HG03097 (cell line): ENCODE results near the gene MEF2C.

Experiments
- ATAC-seq: cut with Tn5 transposase; IDR thresholded peaks from one replicate; pipeline ENCODE4 v1.9.1; 2021; ENCODE audit not compliant: unreplicated experiment, low FRiP score

The MEF2C gene

DNA sequence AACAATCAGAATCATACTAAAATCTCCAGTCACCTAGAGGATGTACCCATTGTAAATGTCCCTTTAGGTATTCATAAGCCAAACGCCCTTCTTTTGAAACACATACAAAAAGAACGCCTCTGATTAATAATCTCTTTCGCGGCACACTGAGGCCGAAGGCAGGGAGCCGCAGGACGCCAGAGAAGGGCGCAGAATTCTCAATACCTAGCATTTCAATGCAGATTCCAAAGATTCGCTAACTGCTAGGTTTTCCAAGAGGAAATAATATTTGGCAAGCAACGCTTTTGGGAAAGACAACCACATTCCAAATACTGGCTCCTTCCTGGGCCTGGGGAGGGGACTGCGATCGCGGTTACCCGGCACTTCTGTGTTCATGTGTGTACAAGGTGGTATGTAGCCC is 203.3 kb downstream of the MEF2C start:
- ATAC-seq: no peak

DNA sequence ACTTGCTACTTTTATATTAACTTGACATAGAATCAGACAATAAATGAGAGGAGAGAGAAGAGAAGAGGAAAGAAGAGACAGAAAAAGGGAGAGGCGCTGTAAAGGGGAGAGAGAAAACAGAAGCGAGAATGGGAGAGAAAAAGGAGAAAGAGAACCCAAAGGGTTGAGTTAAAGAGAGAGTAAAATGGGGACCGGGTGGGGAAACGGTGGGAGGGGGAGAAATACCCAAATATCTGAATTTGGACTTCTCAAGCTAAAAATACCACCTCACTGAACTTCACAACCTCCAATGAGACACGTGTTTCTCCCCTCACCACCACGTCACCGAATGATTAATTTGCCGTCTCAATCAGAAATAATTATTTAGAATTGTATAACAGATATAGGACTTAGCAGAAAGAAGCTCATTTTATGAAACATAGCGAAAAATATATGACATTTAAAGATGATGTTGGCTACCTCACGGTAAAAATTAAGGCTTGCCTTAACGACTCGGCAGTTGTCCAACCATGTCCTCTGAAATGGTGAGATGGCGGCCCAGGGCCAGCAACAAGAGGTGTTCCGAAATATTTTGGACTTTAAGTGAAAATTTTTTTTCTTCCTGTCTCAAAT is 204.1 kb downstream of the MEF2C start:
- ATAC-seq: no peak

DNA sequence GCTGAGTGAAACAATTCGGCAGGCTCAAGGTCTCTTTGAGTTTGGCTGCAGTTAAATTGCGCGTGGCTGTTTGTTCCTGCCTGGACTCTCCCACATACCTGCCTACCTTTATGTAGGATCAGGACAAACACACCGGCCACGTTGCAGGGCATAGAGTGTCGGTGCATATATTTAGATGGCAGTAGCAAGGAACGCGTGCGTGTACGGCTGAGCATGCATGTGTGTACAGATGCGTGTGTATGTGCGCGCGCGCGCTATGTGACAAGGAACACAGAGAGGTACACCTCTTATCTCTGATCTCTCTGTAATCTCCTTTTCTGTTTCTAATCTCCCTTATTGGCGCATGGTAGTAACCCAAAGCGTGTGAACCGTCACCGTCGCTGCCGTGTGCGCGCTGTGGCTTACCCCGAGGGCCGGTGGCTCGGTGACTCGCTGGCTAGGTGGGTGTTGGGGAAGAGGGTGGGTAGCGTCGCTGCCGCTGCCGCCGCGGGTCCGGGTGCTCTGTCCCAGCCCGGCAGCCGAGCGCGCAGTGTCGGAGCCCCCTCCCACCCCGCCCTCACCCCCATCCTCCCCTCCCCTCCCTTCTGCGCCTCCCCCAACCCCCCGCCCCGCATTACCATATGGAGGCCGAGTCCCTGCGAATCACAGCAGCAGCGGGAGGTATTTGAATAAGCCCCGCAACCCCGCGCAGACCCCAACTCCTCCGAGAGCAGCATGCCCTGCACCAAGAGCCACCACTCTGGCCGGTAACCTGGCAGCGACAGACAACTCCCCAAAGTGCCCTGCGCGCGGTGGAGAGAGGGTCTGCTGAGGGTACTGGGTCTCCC is 204.8 kb downstream of the MEF2C start:
- ATAC-seq: no peak

DNA sequence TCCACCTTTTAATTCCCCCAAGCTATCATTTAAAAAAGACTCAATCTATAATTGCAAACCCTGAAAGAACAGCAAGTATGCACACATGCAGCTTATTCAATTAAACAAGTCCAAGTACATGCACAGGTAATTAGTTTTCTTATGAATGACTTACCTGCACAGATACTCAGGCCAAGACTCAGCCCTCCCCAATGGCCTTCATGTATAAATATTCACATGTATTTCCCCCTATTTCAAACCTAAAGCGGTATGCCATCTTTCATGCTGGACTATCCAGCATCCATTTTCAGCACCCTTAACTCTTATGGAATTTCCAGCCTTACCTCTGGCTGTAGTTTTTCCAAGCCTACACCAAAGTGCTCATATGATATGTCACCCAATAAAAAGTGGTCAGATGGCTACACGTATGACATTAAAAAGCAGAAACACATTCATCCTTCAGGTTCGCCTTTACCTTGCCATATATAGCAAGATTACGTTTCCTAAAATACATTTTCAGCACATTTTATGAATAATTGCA is 205.5 kb downstream of the MEF2C start:
- no peak for ATAC-seq

DNA sequence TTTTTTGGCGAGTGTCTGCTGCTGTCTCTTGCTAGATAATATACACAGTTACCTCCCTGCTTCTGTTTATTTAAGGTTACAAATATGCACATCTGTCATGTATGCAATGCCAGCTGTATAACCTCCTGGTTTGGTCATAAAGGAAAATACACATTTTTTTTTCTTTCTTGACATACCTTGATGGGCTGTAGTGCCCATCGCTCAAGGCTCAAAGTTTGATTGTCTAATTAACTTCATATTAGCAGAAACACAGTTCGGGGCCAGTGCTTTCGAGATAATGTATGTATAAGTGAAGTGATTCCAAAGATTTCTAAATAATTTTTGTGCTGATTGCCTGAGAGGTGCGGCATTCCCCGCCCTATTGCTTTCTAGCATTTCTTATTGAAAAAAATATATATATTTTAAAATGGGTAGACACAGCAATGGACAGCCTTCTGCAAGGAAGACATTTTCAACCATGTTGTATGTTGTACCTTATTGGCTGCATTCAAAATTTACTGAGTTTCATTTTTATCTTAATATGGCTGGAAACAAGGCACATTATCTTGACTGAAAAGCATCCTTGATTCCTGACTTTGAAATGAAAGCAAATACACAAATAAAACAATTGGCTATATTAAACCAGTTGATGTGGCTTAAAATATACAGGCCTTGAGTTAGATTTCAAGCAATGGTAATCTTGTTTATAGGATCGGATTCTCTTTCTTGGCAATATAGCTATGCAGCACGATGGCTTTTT is 206.2 kb downstream of the MEF2C start:
- ATAC-seq: no peak

DNA sequence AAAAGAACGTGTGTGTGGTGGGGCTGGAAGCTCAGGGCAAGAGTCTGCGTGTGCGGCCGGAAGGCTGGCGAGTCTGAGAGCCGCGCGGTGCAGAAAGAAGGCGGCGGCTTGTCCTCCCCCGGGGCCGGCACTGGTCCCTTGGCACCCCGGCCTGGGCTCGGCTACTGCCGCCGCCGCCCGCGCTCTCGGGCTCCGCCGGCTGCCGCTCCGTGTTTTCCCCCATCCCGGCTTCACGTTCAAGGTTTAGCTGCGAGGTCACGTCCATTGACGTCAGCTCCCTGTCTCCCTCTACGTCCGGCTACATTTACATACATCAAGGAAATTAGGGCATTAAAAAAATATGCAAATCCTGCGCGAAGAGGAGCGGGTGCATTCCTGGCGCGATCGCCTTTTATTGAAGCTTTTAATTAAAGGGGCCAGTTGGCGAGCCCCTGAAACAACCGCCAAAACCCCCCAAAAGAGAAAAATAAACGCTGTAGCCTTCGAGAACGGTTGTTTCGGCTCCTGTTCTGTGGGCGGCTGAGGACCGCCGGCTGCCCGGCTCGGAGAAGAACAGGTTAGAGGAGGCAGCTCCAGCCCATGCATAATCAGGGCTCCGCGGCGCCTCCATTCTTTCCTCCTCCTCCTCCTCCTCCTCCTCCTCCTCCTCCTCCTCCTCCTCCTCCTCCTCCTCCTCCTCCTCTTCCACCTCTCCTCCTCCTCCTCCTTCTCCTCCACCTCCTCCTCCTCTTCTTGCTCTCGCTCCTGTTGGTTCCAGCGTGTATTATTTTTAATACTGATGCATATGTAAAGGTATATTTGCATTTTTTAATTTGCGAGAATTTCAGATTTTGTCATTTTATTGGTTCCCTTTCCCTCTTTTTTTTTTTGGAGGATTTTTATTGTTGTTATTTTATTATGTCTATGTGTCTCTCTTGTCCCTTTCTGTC is 207.0 kb downstream of the MEF2C start:
- ATAC-seq: peak; percentile 34

- ATAC-seq: peak; percentile 13
These were observed 207.7 kb downstream of the MEF2C start for GRCh38 chr5:88675168-88675707.

DNA sequence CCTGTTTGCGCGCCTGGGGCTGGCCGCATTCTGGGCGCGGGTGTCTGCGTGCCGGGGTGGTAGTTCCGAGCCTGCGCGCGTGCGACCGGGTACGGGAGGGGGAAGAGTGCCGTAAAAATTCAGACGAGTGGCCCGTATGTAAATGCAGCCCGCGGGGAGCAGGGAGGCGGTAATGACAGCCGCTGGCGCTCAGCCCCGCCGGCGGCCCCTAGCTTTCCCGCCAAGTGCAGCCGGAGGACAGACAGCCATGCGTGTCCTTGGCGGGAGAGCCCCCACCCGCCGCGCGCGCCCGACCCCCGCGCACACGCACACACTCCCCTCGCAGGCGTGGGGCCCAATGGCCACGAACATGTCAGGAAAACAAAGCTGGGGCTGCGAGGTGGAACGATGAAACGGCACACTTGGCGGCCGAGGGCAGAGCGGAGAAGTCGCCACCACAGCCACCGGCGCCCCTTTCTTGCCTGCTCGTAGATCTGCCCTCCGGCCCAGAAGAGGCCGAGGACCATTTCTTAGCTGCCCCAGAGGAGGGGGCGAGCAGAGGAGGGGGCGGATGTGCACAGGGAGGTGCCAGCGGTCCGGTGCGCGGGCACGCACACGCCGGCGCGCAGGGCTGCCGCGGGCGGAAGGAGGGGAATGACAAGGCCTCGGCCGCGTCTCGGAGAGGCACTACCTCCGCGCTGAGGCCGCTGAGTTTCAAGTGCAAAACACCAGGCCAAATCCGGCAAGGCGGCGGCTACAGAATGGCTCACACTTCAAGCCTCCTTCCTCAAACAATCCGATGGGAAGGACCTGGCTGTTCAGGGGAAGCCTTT is 208.4 kb downstream of the MEF2C start:
- ATAC-seq: peak; percentile 66

GRCh38 chr5:88673253-88674105 is 209.5 kb downstream of the MEF2C start:
- ATAC-seq: no peak

DNA sequence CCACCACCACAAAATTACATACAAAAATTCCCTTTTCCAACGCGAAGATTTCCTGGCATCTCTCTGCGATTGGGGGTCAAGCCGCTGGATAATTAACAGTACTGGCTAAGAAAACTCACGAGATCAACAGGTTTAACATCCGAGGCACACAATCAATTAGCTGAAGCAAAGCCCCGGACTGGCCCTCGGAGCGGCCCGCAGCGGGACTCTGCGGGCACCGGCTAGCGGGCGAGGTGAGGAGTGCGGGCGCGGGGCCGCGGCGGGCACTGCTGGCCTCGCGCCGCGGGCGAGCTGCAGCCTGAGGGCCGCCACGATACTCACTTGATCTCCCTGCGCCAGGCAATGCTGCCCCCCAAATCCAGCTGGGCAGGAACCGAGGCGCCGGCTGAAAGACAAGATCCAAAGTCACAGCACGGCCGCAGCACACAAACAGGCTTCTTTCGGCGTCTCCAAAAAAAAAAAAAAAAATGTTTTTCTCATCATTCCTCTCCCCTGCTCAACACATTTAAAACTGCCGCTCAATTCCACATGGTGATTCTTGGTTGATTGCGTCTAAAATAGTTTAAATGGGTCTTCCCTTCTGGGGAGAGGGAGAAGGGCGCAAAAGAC is 210.2 kb downstream of the MEF2C start:
- no peak for ATAC-seq

- no peak for ATAC-seq
These were observed 211.2 kb downstream of the MEF2C start for GRCh38 chr5:88671505-88672499.

DNA sequence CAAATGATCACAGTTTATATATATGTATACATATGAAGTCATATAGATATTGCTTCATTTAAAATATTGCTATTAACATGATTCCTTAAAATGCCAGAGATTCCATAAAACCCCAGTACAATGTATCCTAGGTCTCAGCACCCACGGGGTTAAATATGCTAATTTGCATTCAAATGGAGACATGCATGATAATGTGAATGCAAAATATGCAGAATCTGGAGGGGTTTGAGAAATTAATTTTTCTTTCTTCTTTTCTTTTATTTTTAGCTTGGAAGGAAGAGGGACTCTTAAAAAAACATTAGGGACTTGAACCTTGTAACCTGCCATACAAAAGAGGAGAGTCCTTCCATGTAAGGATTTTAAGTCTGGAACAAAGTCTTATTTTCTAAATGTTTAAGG is 211.9 kb downstream of the MEF2C start:
- no peak for ATAC-seq

DNA sequence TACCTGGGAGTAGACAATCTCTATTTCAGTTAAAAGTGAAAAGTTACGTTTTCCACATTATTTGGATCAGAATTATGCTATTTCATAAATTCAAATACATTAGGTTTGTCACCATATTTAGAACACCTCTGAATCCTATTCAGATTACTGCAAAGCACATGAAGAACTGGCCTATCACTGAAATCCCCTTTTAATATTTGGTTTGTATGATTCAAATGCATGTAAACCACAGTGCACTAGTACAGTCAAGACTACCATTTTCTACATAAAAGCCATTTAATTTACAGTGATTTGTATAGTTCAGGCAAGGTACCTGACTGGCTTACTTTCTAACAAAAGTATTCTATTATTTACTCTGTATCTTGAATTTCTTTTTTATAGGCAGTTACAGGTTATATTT is 212.5 kb downstream of the MEF2C start:
- no peak for ATAC-seq

DNA sequence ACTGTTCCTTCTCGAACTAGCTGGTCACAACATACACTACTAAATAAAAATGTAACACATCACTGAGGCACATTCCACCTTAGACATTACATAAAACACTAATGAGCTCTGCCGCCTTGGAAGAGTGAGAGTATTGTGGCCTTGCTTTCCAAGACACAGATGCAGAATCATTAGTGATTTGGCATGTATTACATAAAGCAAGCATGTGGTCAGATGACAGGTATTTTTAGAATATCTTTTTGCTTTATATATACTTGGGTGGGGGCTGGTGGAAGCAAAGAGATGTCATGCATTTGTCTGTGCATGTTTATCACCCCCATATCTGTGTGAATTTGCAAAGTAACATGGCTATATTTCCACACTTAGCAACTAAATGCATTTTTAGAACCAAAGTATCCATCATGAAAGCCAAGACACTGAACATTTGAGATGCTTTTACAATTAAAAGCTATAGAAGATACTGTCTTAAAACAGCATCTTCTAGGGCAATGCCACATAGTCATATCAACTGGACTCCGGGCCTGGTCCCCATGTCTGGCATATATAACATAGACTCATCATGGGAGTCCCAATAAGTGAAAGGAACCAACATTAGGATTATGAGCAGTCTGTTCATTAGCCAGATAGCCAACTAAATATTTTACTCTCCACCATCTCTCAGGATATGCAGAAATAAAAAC is 213.5 kb downstream of the MEF2C start:
- no peak for ATAC-seq

DNA sequence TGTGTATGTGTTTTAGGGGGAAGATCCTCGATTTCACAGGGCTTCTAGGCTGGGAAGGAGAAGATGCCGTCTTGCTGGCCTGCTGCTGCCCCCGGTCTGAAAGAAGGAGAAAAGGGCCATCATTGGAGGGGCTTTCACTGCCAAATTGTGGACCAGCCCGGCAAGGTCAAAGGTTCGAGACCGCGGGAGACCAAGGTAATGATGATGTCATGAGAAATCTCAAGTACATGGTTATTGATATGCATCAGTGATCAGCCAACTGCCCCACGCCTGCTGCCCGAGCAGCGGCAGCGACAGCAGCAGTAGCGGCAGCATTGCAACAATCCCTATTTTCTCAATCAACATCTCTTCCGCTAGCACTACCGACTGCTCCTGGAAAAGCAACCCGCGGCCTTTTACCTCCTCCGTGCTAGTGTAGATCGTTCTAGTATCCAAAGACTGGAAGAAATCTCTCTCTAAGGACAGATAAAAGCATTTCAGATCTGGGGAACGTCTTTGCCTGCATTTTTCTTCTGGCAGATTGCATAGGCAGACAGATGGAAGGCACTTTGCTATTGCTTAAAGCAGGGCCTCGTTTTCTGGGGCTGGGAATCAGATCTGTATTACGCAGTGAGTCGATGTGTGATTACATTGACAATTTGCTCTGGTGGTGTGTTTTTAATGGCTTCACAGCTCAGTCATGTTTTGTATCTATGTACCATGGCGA is 215.3 kb downstream of the MEF2C start:
- ATAC-seq: no peak
